Astrocyte of the cerebellum (primary cell): ENCODE data around the gene CXCL9.
"Not testable (repeated sequence)": the region's sequence is repeated elsewhere in the genome, so short reads cannot be mapped to it uniquely, and the experiment has no call there.

ENCODE experiments used
- DNase-seq: peaks from one replicate; pipeline ENCODE4 v3.0.0-alpha.2; 2011; ENCODE audit warnings: low read depth
- H3K4me3 ChIP-seq: 2 replicates; pipeline ENCODE4 v1.5.1; 2011; ENCODE audit warnings: mild to moderate bottlenecking, low read depth, low read length, moderate library complexity
- in situ Hi-C: cut with HindIII; loops from 2 replicates; pipeline ENCODE4 v1.10.0; 2017; ENCODE audit warnings: low sequenced_read_pairs
- TF ChIP-seq, protein P1 (sequence below): IDR thresholded peaks from 2 replicates; pipeline ENCODE4 v1.5.1; 2012; ENCODE audit warnings: low read length, low read depth, moderate library complexity, mild to moderate bottlenecking; ENCODE audit errors: missing control alignments

Gene CXCL9

GRCh38 chr4:76003035-76003434 is 4.3 kb downstream of the CXCL9 start:
- H3K4me3 ChIP-seq = no peak overlapping the region
- TF ChIP-seq, protein P1, sequence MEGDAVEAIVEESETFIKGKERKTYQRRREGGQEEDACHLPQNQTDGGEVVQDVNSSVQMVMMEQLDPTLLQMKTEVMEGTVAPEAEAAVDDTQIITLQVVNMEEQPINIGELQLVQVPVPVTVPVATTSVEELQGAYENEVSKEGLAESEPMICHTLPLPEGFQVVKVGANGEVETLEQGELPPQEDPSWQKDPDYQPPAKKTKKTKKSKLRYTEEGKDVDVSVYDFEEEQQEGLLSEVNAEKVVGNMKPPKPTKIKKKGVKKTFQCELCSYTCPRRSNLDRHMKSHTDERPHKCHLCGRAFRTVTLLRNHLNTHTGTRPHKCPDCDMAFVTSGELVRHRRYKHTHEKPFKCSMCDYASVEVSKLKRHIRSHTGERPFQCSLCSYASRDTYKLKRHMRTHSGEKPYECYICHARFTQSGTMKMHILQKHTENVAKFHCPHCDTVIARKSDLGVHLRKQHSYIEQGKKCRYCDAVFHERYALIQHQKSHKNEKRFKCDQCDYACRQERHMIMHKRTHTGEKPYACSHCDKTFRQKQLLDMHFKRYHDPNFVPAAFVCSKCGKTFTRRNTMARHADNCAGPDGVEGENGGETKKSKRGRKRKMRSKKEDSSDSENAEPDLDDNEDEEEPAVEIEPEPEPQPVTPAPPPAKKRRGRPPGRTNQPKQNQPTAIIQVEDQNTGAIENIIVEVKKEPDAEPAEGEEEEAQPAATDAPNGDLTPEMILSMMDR = no peak
- in situ Hi-C loops = no loop called here
- no peak for DNase-seq

DNA sequence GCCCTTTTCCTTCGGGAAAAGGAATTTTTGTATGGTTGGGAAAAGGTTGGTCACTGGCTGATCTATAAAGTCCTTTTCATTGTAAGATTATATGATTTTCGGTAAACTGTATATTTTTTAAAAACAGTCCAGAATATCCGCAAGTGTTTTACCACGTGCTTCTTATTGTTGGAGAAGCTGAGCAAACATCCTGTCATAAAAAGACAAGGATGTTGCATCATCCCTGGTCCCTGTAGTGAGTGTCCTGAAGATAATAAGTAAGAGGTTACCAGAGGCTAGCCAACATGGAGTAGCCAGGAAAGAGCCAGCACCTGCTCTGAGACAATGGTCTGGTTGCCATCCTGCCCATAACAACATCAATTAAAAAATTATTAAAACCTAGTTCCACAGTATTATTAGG is 5.1 kb downstream of the CXCL9 start:
- no peak for DNase-seq
- in situ Hi-C loops = no loop called here
- no peak overlapping the region for H3K4me3 ChIP-seq
- TF ChIP-seq, protein P1 = no peak

DNA sequence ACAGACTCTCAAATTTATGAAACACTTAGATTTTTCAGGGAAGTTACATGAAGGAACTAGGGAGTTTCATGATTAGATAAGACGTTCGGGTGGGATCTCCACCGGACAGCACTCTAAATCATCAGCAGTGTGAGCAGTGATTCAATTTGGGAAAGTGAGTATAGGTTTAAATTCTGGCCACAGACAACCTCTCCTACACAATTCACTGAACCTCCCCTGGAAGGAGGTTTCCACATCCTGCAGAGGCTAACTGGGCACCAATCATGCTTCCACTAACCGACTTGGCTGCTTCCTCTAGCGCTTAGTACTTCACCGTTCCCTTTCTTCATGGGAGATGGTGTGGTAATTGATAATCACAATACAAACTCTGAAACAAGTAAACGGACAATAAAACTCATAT is 5.6 kb downstream of the CXCL9 start:
- in situ Hi-C loops = no loop called here
- no peak for DNase-seq
- no peak overlapping the region for H3K4me3 ChIP-seq
- TF ChIP-seq, protein P1 = no peak

DNA sequence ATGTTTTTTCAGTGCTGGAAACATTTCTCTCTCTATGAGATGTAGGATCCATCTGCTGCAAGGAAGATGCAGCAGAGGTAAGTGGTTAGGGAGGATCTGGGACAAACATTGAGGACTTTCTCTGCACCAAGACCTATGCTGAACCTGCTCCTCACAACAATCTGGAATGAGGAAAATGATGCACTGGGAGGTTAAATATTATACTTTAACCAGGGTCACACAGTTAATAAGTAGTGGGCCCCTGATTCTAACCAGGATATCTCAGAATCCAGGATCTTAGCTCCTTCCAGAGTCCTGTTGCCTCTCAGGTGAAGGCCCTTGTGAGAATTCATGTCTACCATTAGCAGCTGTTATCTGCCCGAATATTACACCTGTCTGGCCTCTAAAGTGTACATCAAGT is 7.0 kb downstream of the CXCL9 start:
- DNase-seq = no peak
- TF ChIP-seq, protein P1 = no peak
- in situ Hi-C loops = no loop called here
- no peak overlapping the region for H3K4me3 ChIP-seq

GRCh38 chr4:75998525-75999147 is 8.7 kb downstream of the CXCL9 start:
- DNase-seq, in situ Hi-C loops, H3K4me3 ChIP-seq: not testable (repeated sequence)

DNA sequence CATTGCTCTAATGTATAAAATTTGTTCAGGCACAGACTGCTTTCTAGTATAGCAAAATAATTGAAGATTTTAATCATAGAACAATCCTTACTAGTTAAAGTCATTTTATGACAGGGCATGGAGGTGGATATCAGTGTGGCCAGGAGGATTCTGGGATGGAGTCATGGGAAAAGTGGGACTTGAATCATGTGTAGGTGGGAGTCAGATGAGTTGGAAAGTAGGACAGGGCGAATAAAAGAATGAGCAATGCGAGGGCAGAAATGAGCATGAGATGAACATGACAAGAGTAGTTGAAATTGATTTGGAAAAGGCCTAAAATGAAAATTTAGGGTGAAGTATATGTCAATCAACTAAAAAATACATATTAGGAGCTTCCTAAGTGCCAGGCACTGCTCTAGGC is 9.4 kb downstream of the CXCL9 start:
- no peak overlapping the region for H3K4me3 ChIP-seq
- TF ChIP-seq, protein P1 = no peak
- no peak for DNase-seq
- in situ Hi-C loops = no loop called here

GRCh38 chr4:75997081-75997480 is 10.2 kb downstream of the CXCL9 start:
- TF ChIP-seq, protein P1 = no peak
- DNase-seq = no peak

More at GRCh38 chr4:75997081-75997480, 10.2 kb downstream of the CXCL9 start:
- in situ Hi-C loops = no loop called here
- no peak overlapping the region for H3K4me3 ChIP-seq
